ENCODE data around the gene ATAT1.

ATAT1 gene

GRCh38 chr6:30670760-30671527 lies 44.3 kb downstream of the ATAT1 start:
- H3K4me3 ChIP-seq (replicated peaks; ENCODE audit: insufficient read depth, low read length): no peak overlapping the region
- no peak overlapping the region for H3K27ac ChIP-seq (replicated peaks)
- TF ChIP-seq, protein P1, sequence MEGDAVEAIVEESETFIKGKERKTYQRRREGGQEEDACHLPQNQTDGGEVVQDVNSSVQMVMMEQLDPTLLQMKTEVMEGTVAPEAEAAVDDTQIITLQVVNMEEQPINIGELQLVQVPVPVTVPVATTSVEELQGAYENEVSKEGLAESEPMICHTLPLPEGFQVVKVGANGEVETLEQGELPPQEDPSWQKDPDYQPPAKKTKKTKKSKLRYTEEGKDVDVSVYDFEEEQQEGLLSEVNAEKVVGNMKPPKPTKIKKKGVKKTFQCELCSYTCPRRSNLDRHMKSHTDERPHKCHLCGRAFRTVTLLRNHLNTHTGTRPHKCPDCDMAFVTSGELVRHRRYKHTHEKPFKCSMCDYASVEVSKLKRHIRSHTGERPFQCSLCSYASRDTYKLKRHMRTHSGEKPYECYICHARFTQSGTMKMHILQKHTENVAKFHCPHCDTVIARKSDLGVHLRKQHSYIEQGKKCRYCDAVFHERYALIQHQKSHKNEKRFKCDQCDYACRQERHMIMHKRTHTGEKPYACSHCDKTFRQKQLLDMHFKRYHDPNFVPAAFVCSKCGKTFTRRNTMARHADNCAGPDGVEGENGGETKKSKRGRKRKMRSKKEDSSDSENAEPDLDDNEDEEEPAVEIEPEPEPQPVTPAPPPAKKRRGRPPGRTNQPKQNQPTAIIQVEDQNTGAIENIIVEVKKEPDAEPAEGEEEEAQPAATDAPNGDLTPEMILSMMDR (IDR thresholded peaks at IDR 0.05; ENCODE audit: insufficient read depth, low read length): no peak
- TF ChIP-seq GABPA (IDR thresholded peaks at IDR 0.05; ENCODE audit: low read depth) (no peak), SPI1 (IDR thresholded peaks at IDR 0.05; ENCODE audit: borderline replicate concordance, low read depth) (no peak), POLR2AphosphoS5 (IDR thresholded peaks at IDR 0.05; ENCODE audit: low read depth) (no peak), REST (IDR thresholded peaks at IDR 0.05; ENCODE audit: insufficient replicate concordance, low read depth) (no peak)
- no peak for DNase-seq (ENCODE audit: low read depth in 1 of 2, low spot score in 1 of 2)
- H3K27me3 ChIP-seq (ENCODE audit: insufficient read depth, poor library complexity, severe bottlenecking): no peaks in the 10 kb centered on the region

- TF ChIP-seq, protein P1 (IDR thresholded peaks at IDR 0.05; ENCODE audit: insufficient read depth, low read length): peak; percentile 81
- TF ChIP-seq GABPA (IDR thresholded peaks at IDR 0.05; ENCODE audit: low read depth) (peak; percentile 47; the same call in 1 of the 2 replicates), REST (IDR thresholded peaks at IDR 0.05; ENCODE audit: insufficient replicate concordance, low read depth) (no peak), POLR2AphosphoS5 (IDR thresholded peaks at IDR 0.05; ENCODE audit: low read depth) (no peak; the same call in 1 of the 2 replicates), SPI1 (IDR thresholded peaks at IDR 0.05; ENCODE audit: borderline replicate concordance, low read depth) (no peak)
- H3K4me3 ChIP-seq (replicated peaks; ENCODE audit: insufficient read depth, low read length): peak within 1 kb of the TSS; percentile 100
- DNase-seq (ENCODE audit: low read depth in 1 of 2, low spot score in 1 of 2): peak; percentile 95 to 97
- H3K27ac ChIP-seq (replicated peaks): peak within 1 kb of the TSS; percentile 64
- H3K27me3 ChIP-seq (ENCODE audit: insufficient read depth, poor library complexity, severe bottlenecking): no peaks in the 10 kb centered on the region
Observed at GRCh38 chr6:30672445-30673253, 46.0 kb downstream of the ATAT1 start, which contains the start of gene DHX16. Gene DHX16, minus strand, starts transcription at chr6:30673006. Its CDS starts 165 bp downstream, at chr6:30672841.

DNA sequence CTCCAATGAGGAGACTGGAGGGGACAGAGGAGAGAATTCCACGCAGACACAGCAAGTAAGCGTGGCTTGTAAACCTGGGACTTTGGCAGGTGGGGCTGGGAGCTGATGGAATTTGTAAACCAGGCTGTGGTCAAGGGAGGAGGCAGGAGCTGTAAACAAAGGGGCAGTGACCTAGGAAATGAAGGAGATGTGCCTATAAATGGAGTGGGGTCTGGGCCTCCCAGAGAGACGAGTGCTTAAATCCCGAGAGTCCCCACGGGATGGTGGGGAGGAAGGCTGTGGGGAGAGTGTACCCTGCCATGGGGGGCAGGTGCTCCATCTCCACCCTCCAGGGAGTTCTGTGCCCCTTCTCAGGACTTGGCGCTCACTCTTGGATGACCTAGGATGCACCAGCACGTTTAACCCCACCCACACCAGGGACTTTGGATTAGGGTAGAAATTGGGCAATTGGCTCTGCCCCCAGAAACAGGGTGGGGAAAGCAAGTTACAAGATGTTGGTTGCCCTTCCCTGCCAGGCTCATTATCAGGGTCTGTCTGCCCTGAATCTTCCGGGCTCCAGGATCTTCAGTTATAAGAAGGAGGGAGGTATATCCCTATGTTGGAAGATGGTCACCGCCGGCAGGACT lies 50.1 kb downstream of the ATAT1 start:
- Histone ChIP-seq H3K27me3 (ENCODE audit: insufficient read depth, poor library complexity, severe bottlenecking) (no peaks in the 10 kb centered on the region), H3K4me3 (replicated peaks; ENCODE audit: insufficient read depth, low read length) (no peak overlapping the region), H3K27ac (replicated peaks) (no peak overlapping the region)
- TF ChIP-seq GABPA (IDR thresholded peaks at IDR 0.05; ENCODE audit: low read depth): no peak
- TF ChIP-seq, protein P1 (IDR thresholded peaks at IDR 0.05; ENCODE audit: insufficient read depth, low read length): no peak
- no peak for TF ChIP-seq REST (IDR thresholded peaks at IDR 0.05; ENCODE audit: insufficient replicate concordance, low read depth)
- TF ChIP-seq SPI1 (IDR thresholded peaks at IDR 0.05; ENCODE audit: borderline replicate concordance, low read depth): no peak
- no peak for TF ChIP-seq POLR2AphosphoS5 (IDR thresholded peaks at IDR 0.05; ENCODE audit: low read depth)
- no peak for DNase-seq (ENCODE audit: low read depth in 1 of 2, low spot score in 1 of 2)

Data from HL-60 (cell line).